NCI-H2107 treated with DMSO at 0.1 percent for 48 hours (cell line): ENCODE data around the gene ANKRD30A.
"Not testable (repeated sequence)": the region's sequence is repeated elsewhere in the genome, so short reads cannot be mapped to it uniquely, and the experiment has no call there.

ENCODE experiments used
- DNase-seq: peaks from one replicate; lab custom pipeline; 2025; ENCODE audit not compliant: unreplicated experiment; lab: John Stamatoyannopoulos, UW

Gene ANKRD30A

GRCh38 chr10:37125191-37125732 is at the start of gene ANKRD30A:
TSS of gene ANKRD30A (plus strand) at chr10:37125598. CDS start at chr10:37125788, 190 bp downstream.
- DNase-seq, result no peak

- DNase-seq, result not testable (repeated sequence)
Measured at GRCh38 chr10:37076083-37076482, 49.3 kb upstream of the ANKRD30A start.

GRCh38 chr10:37095792-37096573 is 29.4 kb upstream of the ANKRD30A start:
- DNase-seq, result no peak

- DNase-seq, result no peak
Measured at GRCh38 chr10:37101261-37101660, 24.1 kb upstream of the ANKRD30A start.

- DNase-seq, result no peak
Measured at GRCh38 chr10:37109000-37109399, 16.4 kb upstream of the ANKRD30A start.

GRCh38 chr10:37124532-37124931 is 866 bp upstream of the ANKRD30A start:
- DNase-seq, result no peak

GRCh38 chr10:37125921-37126320 is 523 bp downstream of the ANKRD30A start:
- no peak for DNase-seq

- no peak for DNase-seq
Measured at GRCh38 chr10:37146443-37146842, 21.0 kb downstream of the ANKRD30A start.

GRCh38 chr10:37162430-37162829 is 37.0 kb downstream of the ANKRD30A start:
- not testable (repeated sequence) for DNase-seq

- not testable (repeated sequence) for DNase-seq
Measured at GRCh38 chr10:37171945-37172344, 46.5 kb downstream of the ANKRD30A start.

- not testable (repeated sequence) for DNase-seq
Measured at GRCh38 chr10:37178296-37178695, 52.9 kb downstream of the ANKRD30A start.

GRCh38 chr10:37182719-37183118 is 57.3 kb downstream of the ANKRD30A start:
- not testable (repeated sequence) for DNase-seq

- no peak for DNase-seq
Measured at GRCh38 chr10:37206132-37206531, 80.7 kb downstream of the ANKRD30A start.

GRCh38 chr10:37220866-37221265 is 95.5 kb downstream of the ANKRD30A start:
- no peak for DNase-seq

GRCh38 chr10:37222046-37222445 is 96.6 kb downstream of the ANKRD30A start:
- DNase-seq, result no peak

GRCh38 chr10:37225163-37225562 is 99.8 kb downstream of the ANKRD30A start:
- no peak for DNase-seq

GRCh38 chr10:37226524-37226923 is 101.1 kb downstream of the ANKRD30A start:
- no peak for DNase-seq

- DNase-seq, result no peak
Measured at GRCh38 chr10:37234692-37235091, 109.3 kb downstream of the ANKRD30A start.

GRCh38 chr10:37236093-37236492 is 110.7 kb downstream of the ANKRD30A start:
- DNase-seq, result no peak

GRCh38 chr10:37240223-37240622 is 114.8 kb downstream of the ANKRD30A start:
- no peak for DNase-seq

GRCh38 chr10:37246637-37247036 is 121.2 kb downstream of the ANKRD30A start:
- no peak for DNase-seq

- DNase-seq, result not testable (repeated sequence)
Measured at GRCh38 chr10:37255837-37256236, 130.4 kb downstream of the ANKRD30A start.

- no peak for DNase-seq
Measured at GRCh38 chr10:37263304-37263703, 137.9 kb downstream of the ANKRD30A start.
